K562 (cell line): ENCODE measurements around the gene TNFRSF13B. TPM values are rescaled to one million over a fixed set of nuclear protein-coding genes. Genes with fewer than 3 reads are reported as not detected.

Source experiments
- ATAC-seq: fragments of 200-7000 bp; cut with Tn5 transposase; 3 replicates; pipeline ENCODE4 v1.9.1; 2020; ENCODE audit warnings: moderate library complexity
- BruUV-seq: library from RNA; stranded (reverse); fragments of 400-500 nt; replicated peaks from 2 replicates; lab custom pipeline; 2021; lab: Mats Ljungman, UMichigan
- CTCF ChIA-PET: fragments of 300-600 bp; formaldehyde crosslinking; extraction: SDS; loops from one replicate; lab custom pipeline; 2021; ENCODE audit warnings: low intra/inter-chr PET ratio; lab: Yijun Ruan, JAX
- POLR2A ChIA-PET: fragments of 300-600, 350-650 bp; sonication (Branson Sonifier 250); formaldehyde crosslinking; extraction: SDS; loops from one replicate; lab custom pipeline; 2021; ENCODE audit warnings: antibody characterized with exemption, inconsistent platforms; lab: Yijun Ruan, JAX
- DNase-seq, 4 experiments: peaks; one replicate each; pipeline versions ENCODE4 v3.0.0 to v3.0.0-alpha.2; 2011 to 2018; ENCODE audit warnings: low spot score in 3 of 4, mixed read lengths in 3 of 4; ENCODE audit errors: extremely low read depth in 1 of 4
- FAIRE-seq: peaks from 2 replicates; lab custom pipeline; 2011; peaks lifted over from hg19 to GRCh38; lab: Jason Lieb, UNC
- H2AFZ ChIP-seq: 2 replicates; pipeline ENCODE4 v1.6.0; 2011; ENCODE audit warnings: low read depth, low read length, control low read depth, inconsistent platforms
- H3K27ac ChIP-seq: fragments of 200-600 bp; 3 replicates; pipeline ENCODE4 v1.8.0; 2011; ENCODE audit warnings: low read depth, mild to moderate bottlenecking, control low read depth, inconsistent platforms, low read length, moderate library complexity, mixed read lengths; ENCODE audit errors: extremely low read depth
- H3K27me3 ChIP-seq, 2 experiments: fragments of 300-600 bp in 1 of 2; 2 replicates in 1 of 2; 3 replicates in 1 of 2; pipeline versions ENCODE4 v1.6.0 to v1.8.0; 2011; ENCODE audit warnings: inconsistent platforms in 2 of 2, low read length in 2 of 2, mild to moderate bottlenecking in 1 of 2, mixed read lengths in 1 of 2, moderate library complexity in 1 of 2; ENCODE audit not compliant: control insufficient read depth in 2 of 2, insufficient read depth in 2 of 2
- H3K36me3 ChIP-seq: fragments of 300-600 bp; 3 replicates; pipeline ENCODE4 v1.8.0; 2011; ENCODE audit warnings: mild to moderate bottlenecking, low read length, inconsistent platforms; ENCODE audit not compliant: control insufficient read depth, insufficient read depth
- H3K4me1 ChIP-seq, 2 experiments: fragments of 200-600 bp in 1 of 2; replicated peaks in 1 of 2; 2 replicates in 1 of 2; 3 replicates in 1 of 2; pipeline versions ENCODE4 v1.5.1 to v1.8.0; 2011; ENCODE audit warnings: inconsistent platforms in 2 of 2, low read length in 2 of 2, mild to moderate bottlenecking in 1 of 2, mixed read lengths in 1 of 2, moderate library complexity in 1 of 2; ENCODE audit not compliant: control insufficient read depth in 2 of 2, insufficient read depth in 2 of 2
- H3K4me2 ChIP-seq: 2 replicates; pipeline ENCODE4 v1.6.1; 2011; ENCODE audit warnings: low read length, control low read depth, inconsistent platforms, mixed read lengths; ENCODE audit not compliant: insufficient read depth
- H3K4me3 ChIP-seq: fragments of 200-600 bp; sonication (generic), shearing (Covaris generic); 2 replicates; pipeline ENCODE4 v1.5.1; 2016; ENCODE audit warnings: control low read depth, inconsistent platforms
- H3K79me2 ChIP-seq: fragments of 200-600 bp; 3 replicates; pipeline ENCODE4 v1.8.0; 2011; ENCODE audit warnings: low read length, inconsistent platforms; ENCODE audit not compliant: control insufficient read depth, insufficient read depth
- H3K9ac ChIP-seq, 2 experiments: 2 replicates each; pipeline versions ENCODE4 v1.6.0 to v1.6.1; 2011; ENCODE audit warnings: low read depth in 2 of 2, low read length in 2 of 2, control low read depth in 1 of 2, inconsistent platforms in 1 of 2, mild to moderate bottlenecking in 1 of 2, mixed read lengths in 1 of 2; ENCODE audit not compliant: insufficient read depth in 1 of 2
- H3K9me1 ChIP-seq: one replicate; pipeline ENCODE4 v1.6.0; 2011; ENCODE audit warnings: inconsistent platforms, mild to moderate bottlenecking, low read length, moderate library complexity; ENCODE audit not compliant: control insufficient read depth, insufficient read depth
- H3K9me3 ChIP-seq: replicated peaks from 2 replicates; pipeline ENCODE4 v1.5.1; 2011; ENCODE audit warnings: low read depth, low read length, inconsistent platforms; ENCODE audit not compliant: control insufficient read depth, insufficient read depth
- H4K20me1 ChIP-seq: replicated peaks from 2 replicates; pipeline ENCODE4 v1.6.1; 2011; ENCODE audit warnings: low read length, inconsistent platforms, mixed read lengths; ENCODE audit not compliant: control insufficient read depth, insufficient read depth
- BMI1 ChIP-seq: fragments of 150-350 bp; IDR thresholded peaks from 2 replicates; pipeline ENCODE4 v1.6.1; 2014; ENCODE audit warnings: low read length
- KAT8 ChIP-seq: fragments of 450-650 bp; IDR thresholded peaks from 2 replicates; pipeline ENCODE4 v1.6.1; 2016; ENCODE audit warnings: low read depth, mild to moderate bottlenecking
- MIER1 ChIP-seq: fragments of 450-650 bp; IDR thresholded peaks from 2 replicates; pipeline ENCODE4 v1.6.1; 2016; ENCODE audit warnings: antibody characterized with exemption, mild to moderate bottlenecking, low read depth
- POLR2G ChIP-seq: fragments of 200-400 bp; formaldehyde crosslinking; IDR thresholded peaks from 2 replicates; pipeline ENCODE4 v1.6.1; 2017; ENCODE audit warnings: low read depth, mild to moderate bottlenecking, antibody characterized with exemption, low read length, moderate library complexity
- PRMT5 ChIP-seq: sonication (generic); formaldehyde crosslinking; IDR thresholded peaks from 2 replicates; pipeline ENCODE4 v1.5.0; 2020; ENCODE audit warnings: missing genetic modification reagents
- RHOXF2B ChIP-seq: fragments of 250-450 bp; sonication (Bioruptor Pico); conservative IDR thresholded peaks from 2 replicates; pipeline ENCODE4 v1.5.1; 2021
- TCF7 ChIP-seq: sonication (generic); IDR thresholded peaks from 2 replicates; pipeline ENCODE4 v1.6.1; 2016; ENCODE audit warnings: antibody characterized with exemption, borderline replicate concordance
- THRAP3 ChIP-seq: fragments of 450-650 bp; IDR thresholded peaks from 2 replicates; pipeline ENCODE4 v1.6.1; 2016; ENCODE audit warnings: mild to moderate bottlenecking, inconsistent platforms, borderline replicate concordance
- ZNF561 ChIP-seq: fragments of 450-650 bp; formaldehyde crosslinking; conservative IDR thresholded peaks from 2 replicates; pipeline ENCODE4 v1.4.0; 2020; ENCODE audit warnings: mild to moderate bottlenecking, moderate library complexity
- WGBS: fragments of 100-300 bp; shearing (Covaris generic); methylation state at CpG from one replicate; pipeline ENCODE4 v1.1.6; 2016; ENCODE audit warnings: low coverage, mixed read lengths; ENCODE audit not compliant: insufficient coverage; ENCODE audit errors: missing lambda C conversion rate; 5-methylcytosine and 5-hydroxymethylcytosine counted together
- in situ Hi-C: fragments of 300-500 bp; cut with MboI; formaldehyde crosslinking; loops from 4 replicates; pipeline ENCODE4 v1.15.0; 2018; ENCODE audit warnings: inconsistent platforms, mixed read lengths
- intact Hi-C: fragments of 100-400 bp; cut with micrococcal nuclease; formaldehyde crosslinking; loops from 2 replicates; pipeline ENCODE4 v1.14.2; 2022
- polyA plus RNA-seq, 8 experiments: library from polyadenylated mRNA; depleted of rRNA in 4 of 8; stranded (reverse) in 5 of 8; unstranded in 3 of 8; fragments of >200 nt; fragmentation: Nextera tagmentation in 2 of 8; fragmentation: Illumina TruSeq in 1 of 8; extraction: Ambion mirVana in 2 of 8; extraction: Trizol in 1 of 8; gene quantifications; 2 replicates each; pipeline versions ENCODE4 v1.2.1 to v1.2.3, GENCODE V29; 2011 to 2014; ENCODE audit warnings: inconsistent platforms in 1 of 8, missing spikeins in 1 of 8
- total RNA-seq, 7 experiments: library from RNA; depleted of rRNA in 6 of 7; stranded (reverse); fragments of >200 nt in 6 of 7; fragmentation: Illumina TruSeq in 2 of 7; extraction: Trizol in 2 of 7; gene quantifications; 2 replicates each; pipeline versions ENCODE4 v1.2.1 to v1.2.3, GENCODE V29; 2011 to 2021; ENCODE audit warnings: low replicate concordance in 1 of 7
- TF ChIP-seq, protein P1 (sequence below): fragments of 450-650 bp; IDR thresholded peaks from 2 replicates; pipeline ENCODE4 v1.6.1; 2016; ENCODE audit warnings: low read depth
- TF ChIP-seq, protein P2 (sequence below): sonication (generic); formaldehyde crosslinking; IDR thresholded peaks from 2 replicates; pipeline ENCODE4 v1.8.0; 2022; ENCODE audit warnings: mild to moderate bottlenecking, missing genetic modification reagents

Gene TNFRSF13B
- total and polyA plus RNA-seq, 9 of the 15 experiments (the other 6 are each of a cell fraction or from before 2014, with no cell fraction given) = not detected

DNA sequence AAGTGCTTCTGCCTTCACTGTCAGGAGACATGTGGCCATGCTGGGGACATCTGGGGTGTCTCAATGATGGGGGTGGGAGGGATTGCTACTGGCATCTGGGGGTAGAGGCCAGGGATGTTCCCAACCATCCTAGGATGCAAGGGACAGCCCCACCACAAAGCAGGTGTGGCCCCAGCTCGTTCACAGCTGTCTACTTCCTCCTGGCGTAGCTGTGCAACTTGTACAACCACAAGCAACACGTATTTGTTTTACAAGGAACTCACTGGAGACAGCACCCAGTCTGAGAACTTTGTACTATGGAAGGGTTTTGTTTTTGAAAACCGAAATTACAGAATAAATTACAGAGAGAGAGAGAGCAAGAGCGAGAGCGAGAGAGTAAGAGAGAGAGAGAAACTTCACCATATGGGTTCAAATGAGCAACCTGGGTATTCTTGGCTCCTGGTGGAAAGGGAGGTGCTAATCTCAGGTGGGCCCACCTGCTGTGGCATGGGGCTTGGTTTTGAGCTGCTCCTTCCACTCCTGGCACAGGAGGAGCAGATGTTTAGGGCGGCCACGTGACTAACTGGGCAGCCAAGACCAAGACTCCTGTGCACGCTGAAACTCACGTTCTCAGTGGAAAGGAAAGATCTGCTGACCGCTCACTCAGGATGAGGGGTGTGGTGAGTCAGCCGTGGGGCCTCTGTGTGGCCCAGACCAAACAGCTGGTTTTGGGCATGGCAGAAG, 17.5 kb upstream of the TNFRSF13B start:
- ChIA-PET POLR2A (interaction anchor here (1.2 kb wide), 1 partner anchor 52 kb away, joined by 4 read pairs; no protein-coding TSS in a partner anchor), CTCF (no interaction called here)
- DNase-seq (no peak), ATAC-seq (no peak), FAIRE-seq (no peak)
- Histone ChIP-seq H3K9me3 (no peaks in the 10 kb centered on the region), H3K27ac (no peak overlapping the region), H3K4me1 (peaks cover 0 to 4% of the 10 kb centered on the region in 2 experiments; a peak in 3 of 5 replicates), H3K36me3 (no peaks in the 10 kb centered on the region), H3K4me2 (no peak overlapping the region), H3K9me1 (no peaks in the 10 kb centered on the region), H4K20me1 (peaks cover 9% of the 10 kb centered on the region; the same call in 1 of the 2 replicates), H3K79me2 (no peaks in the 10 kb centered on the region), H3K4me3 (no peak overlapping the region), H2AFZ (no peak overlapping the region), H3K27me3 (peaks cover 0 to 23% of the 10 kb centered on the region in 2 experiments; a peak in 3 of 5 replicates), H3K9ac (no peak overlapping the region)
- BruUV-seq = no TSS peak
- intact Hi-C loops (no loop called here), in situ Hi-C loops (loop anchor here (25.0 kb wide), 1 partner anchor 648 kb away; no protein-coding TSS in a partner anchor)
- WGBS = 4% methylated on average over 10 of the region's 12 CpGs
- no peak for TF ChIP-seq ZNF561 (CRISPR knock-in tag)
- TF ChIP-seq, protein P1, sequence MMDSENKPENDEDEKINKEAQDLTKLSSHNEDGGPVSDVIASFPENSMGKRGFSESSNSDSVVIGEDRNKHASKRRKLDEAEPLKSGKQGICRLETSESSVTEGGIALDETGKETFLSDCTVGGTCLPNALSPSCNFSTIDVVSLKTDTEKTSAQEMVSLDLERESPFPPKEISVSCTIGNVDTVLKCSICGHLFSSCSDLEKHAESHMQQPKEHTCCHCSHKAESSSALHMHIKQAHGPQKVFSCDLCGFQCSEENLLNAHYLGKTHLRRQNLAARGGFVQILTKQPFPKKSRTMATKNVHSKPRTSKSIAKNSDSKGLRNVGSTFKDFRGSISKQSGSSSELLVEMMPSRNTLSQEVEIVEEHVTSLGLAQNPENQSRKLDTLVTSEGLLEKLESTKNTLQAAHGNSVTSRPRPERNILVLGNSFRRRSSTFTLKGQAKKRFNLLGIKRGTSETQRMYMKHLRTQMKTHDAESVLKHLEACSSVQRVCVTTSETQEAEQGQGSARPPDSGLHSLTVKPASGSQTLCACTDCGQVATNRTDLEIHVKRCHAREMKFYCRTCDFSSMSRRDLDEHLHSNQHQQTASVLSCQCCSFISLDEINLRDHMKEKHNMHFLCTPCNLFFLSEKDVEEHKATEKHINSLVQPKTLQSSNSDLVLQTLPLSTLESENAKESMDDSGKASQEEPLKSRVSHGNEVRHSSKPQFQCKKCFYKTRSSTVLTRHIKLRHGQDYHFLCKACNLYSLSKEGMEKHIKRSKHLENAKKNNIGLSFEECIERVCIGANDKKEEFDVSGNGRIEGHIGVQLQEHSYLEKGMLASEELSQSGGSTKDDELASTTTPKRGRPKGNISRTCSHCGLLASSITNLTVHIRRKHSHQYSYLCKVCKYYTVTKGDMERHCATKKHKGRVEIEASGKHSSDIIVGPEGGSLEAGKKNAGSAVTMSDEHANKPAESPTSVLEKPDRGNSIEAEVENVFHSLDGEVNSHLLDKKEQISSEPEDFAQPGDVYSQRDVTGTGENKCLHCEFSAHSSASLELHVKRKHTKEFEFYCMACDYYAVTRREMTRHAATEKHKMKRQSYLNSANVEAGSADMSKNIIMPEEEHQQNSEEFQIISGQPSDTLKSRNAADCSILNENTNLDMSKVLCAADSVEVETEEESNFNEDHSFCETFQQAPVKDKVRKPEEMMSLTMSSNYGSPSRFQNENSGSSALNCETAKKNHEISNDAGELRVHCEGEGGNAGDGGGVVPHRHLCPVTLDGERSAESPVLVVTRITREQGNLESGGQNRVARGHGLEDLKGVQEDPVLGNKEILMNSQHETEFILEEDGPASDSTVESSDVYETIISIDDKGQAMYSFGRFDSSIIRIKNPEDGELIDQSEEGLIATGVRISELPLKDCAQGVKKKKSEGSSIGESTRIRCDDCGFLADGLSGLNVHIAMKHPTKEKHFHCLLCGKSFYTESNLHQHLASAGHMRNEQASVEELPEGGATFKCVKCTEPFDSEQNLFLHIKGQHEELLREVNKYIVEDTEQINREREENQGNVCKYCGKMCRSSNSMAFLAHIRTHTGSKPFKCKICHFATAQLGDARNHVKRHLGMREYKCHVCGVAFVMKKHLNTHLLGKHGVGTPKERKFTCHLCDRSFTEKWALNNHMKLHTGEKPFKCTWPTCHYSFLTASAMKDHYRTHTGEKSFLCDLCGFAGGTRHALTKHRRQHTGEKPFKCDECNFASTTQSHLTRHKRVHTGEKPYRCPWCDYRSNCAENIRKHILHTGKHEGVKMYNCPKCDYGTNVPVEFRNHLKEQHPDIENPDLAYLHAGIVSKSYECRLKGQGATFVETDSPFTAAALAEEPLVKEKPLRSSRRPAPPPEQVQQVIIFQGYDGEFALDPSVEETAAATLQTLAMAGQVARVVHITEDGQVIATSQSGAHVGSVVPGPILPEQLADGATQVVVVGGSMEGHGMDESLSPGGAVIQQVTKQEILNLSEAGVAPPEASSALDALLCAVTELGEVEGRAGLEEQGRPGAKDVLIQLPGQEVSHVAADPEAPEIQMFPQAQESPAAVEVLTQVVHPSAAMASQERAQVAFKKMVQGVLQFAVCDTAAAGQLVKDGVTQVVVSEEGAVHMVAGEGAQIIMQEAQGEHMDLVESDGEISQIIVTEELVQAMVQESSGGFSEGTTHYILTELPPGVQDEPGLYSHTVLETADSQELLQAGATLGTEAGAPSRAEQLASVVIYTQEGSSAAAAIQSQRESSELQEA = no peak
- TF ChIP-seq BMI1 = no peak
- TF ChIP-seq THRAP3 = no peak
- TF ChIP-seq TCF7 = no peak
- TF ChIP-seq, protein P2, sequence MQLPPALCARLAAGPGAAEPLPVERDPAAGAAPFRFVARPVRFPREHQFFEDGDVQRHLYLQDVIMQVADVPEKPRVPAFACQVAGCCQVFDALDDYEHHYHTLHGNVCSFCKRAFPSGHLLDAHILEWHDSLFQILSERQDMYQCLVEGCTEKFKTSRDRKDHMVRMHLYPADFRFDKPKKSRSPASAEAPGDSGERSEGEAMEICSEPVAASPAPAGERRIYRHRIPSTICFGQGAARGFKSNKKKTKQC = no peak
- no peak for TF ChIP-seq PRMT5 (CRISPR knock-in tag)
- TF ChIP-seq RHOXF2B (CRISPR knock-in tag) = no peak
- no peak for TF ChIP-seq MIER1
- TF ChIP-seq KAT8 = no peak
- no peak for TF ChIP-seq POLR2G
